ENCODE data around the gene BBX. TPM values are rescaled to one million over a fixed set of nuclear protein-coding genes. Genes with fewer than 3 reads are reported as not detected.

Gene BBX
- total RNA-seq, 6 experiments from 2014 or later: 40.6 to 50.3 (median 46.4) TPM

- Mint-ChIP-seq H3K4me1 (ENCODE audit: low read depth) (no peaks in the 10 kb centered on the region), H3K27ac (no peak overlapping the region), H3K9me3 (no peaks in the 10 kb centered on the region), H3K27me3 (ENCODE audit: insufficient read depth) (peaks cover 2% of the 10 kb centered on the region; the same call in 1 of the 2 replicates), H3K36me3 (ENCODE audit: low read depth) (no peaks in the 10 kb centered on the region), H3K4me3 (no peak overlapping the region)
- no peak for TF ChIP-seq CTCF (IDR thresholded peaks at IDR 0.05)
- no peak for DNase-seq
Observed at GRCh38 chr3:107757140-107757539, 234.4 kb downstream of the BBX start.

GRCh38 chr3:107760144-107760543 is 237.4 kb downstream of the BBX start:
- no peaks in the 10 kb centered on the region for H3K9me3 Mint-ChIP-seq
- no peak overlapping the region for H3K27ac Mint-ChIP-seq
- no peak for DNase-seq
- no peak overlapping the region for H3K4me3 Mint-ChIP-seq
- no peaks in the 10 kb centered on the region for H3K36me3 Mint-ChIP-seq (ENCODE audit: low read depth)
- peaks cover 2% of the 10 kb centered on the region; the same call in 1 of the 2 replicates for H3K27me3 Mint-ChIP-seq (ENCODE audit: insufficient read depth)
- H3K4me1 Mint-ChIP-seq (ENCODE audit: low read depth): no peaks in the 10 kb centered on the region
- no peak for TF ChIP-seq CTCF (IDR thresholded peaks at IDR 0.05)

GRCh38 chr3:107761391-107761790 is 238.6 kb downstream of the BBX start:
- Mint-ChIP-seq H3K27ac (no peak overlapping the region), H3K4me1 (ENCODE audit: low read depth) (no peaks in the 10 kb centered on the region), H3K9me3 (no peaks in the 10 kb centered on the region), H3K27me3 (ENCODE audit: insufficient read depth) (peaks cover 2% of the 10 kb centered on the region; the same call in 1 of the 2 replicates), H3K36me3 (ENCODE audit: low read depth) (peaks cover 6% of the 10 kb centered on the region; the same call in 1 of the 2 replicates), H3K4me3 (no peak overlapping the region)
- no peak for TF ChIP-seq CTCF (IDR thresholded peaks at IDR 0.05)
- DNase-seq: no peak

DNA sequence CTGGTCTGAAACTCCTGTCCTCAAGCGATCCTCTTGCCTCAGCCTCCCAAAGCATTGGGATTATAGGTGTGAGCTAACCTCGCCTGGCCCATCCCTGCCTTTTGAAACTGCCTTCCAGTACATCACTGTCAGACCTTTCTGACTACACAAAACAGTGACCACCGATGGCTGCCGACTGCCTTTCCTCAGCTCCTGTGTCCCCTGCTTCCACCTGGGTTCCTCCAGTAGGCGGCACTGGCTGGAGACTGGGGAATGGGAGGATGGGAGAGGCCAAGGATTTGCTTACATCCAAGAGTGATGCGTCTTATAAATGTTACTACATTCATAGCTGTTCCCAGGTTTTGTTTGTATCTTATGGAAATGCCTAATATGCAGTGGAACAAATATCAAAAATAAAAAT is 242.8 kb downstream of the BBX start:
- Mint-ChIP-seq H3K4me3 (no peak overlapping the region), H3K9me3 (peaks cover 3% of the 10 kb centered on the region; the same call in 1 of the 2 replicates), H3K27ac (no peak overlapping the region), H3K27me3 (ENCODE audit: insufficient read depth) (peaks cover 2% of the 10 kb centered on the region; the same call in 1 of the 2 replicates), H3K36me3 (ENCODE audit: low read depth) (peaks cover 9% of the 10 kb centered on the region; the same call in 1 of the 2 replicates), H3K4me1 (ENCODE audit: low read depth) (no peaks in the 10 kb centered on the region)
- no peak for DNase-seq
- no peak for TF ChIP-seq CTCF (IDR thresholded peaks at IDR 0.05)

GRCh38 chr3:107767897-107768605 is 245.3 kb downstream of the BBX start:
- Mint-ChIP-seq H3K27me3 (ENCODE audit: insufficient read depth) (no peaks in the 10 kb centered on the region), H3K9me3 (peaks cover 3% of the 10 kb centered on the region; the same call in 1 of the 2 replicates), H3K4me1 (ENCODE audit: low read depth) (no peaks in the 10 kb centered on the region), H3K36me3 (ENCODE audit: low read depth) (peaks cover 14% of the 10 kb centered on the region), H3K27ac (no peak overlapping the region), H3K4me3 (no peak overlapping the region)
- no peak for TF ChIP-seq CTCF (IDR thresholded peaks at IDR 0.05)
- no peak for DNase-seq

All from HFFc6 (cell line).